KMS-11 (cell line): Measurements from ENCODE around the gene SIK2.

Experiments used
- H2AFZ ChIP-seq: fragments of 200-600 bp; sonication (generic); 2 replicates; pipeline ENCODE4 v1.6.1; 2016; ENCODE audit warnings: antibody characterized with exemption, mixed run types, low read depth
- H3K27ac ChIP-seq: fragments of 200-600 bp; sonication (generic); 2 replicates; pipeline ENCODE4 v1.6.1; 2016; ENCODE audit warnings: mild to moderate bottlenecking, mixed run types
- H3K27me3 ChIP-seq: fragments of 200-600 bp; sonication (generic); 2 replicates; pipeline ENCODE4 v1.6.1; 2017; ENCODE audit warnings: mild to moderate bottlenecking, low read depth, mixed run types, moderate library complexity; ENCODE audit not compliant: insufficient read depth
- H3K36me3 ChIP-seq: fragments of 200-600 bp; sonication (generic); 2 replicates; pipeline ENCODE4 v1.6.1; 2017; ENCODE audit warnings: mild to moderate bottlenecking, mixed run types; ENCODE audit not compliant: insufficient read depth
- H3K4me1 ChIP-seq: fragments of 200-600 bp; sonication (generic); 2 replicates; pipeline ENCODE4 v1.6.1; 2016; ENCODE audit warnings: mild to moderate bottlenecking, low read depth, mixed run types; ENCODE audit not compliant: poor library complexity, severe bottlenecking
- H3K4me2 ChIP-seq: fragments of 200-600 bp; sonication (generic); 2 replicates; pipeline ENCODE4 v1.7.0; 2016; ENCODE audit warnings: mild to moderate bottlenecking, mixed run types
- H3K4me3 ChIP-seq: fragments of 200-600 bp; sonication (generic); IDR thresholded peaks from 2 replicates; pipeline ENCODE4 v1.6.1; 2017; ENCODE audit warnings: low read depth, low read length, mixed read lengths; ENCODE audit not compliant: insufficient read depth
- H3K79me2 ChIP-seq: fragments of 200-600 bp; sonication (generic); 2 replicates; pipeline ENCODE4 v1.6.1; 2016; ENCODE audit warnings: low read depth, mixed run types; ENCODE audit not compliant: insufficient read depth
- H3K9ac ChIP-seq: fragments of 200-600 bp; sonication (generic); 2 replicates; pipeline ENCODE4 v1.6.1; 2016; ENCODE audit warnings: mild to moderate bottlenecking, mixed run types
- H4K20me1 ChIP-seq: fragments of 200-600 bp; sonication (generic); 2 replicates; pipeline ENCODE4 v1.6.1; 2016; ENCODE audit warnings: mild to moderate bottlenecking, mixed run types; ENCODE audit not compliant: insufficient read depth
- TF ChIP-seq, protein P1 (sequence below): fragments of 200-600 bp; sonication (generic); conservative IDR thresholded peaks from 2 replicates; pipeline ENCODE4 v1.6.1; 2017; ENCODE audit warnings: low read depth, mild to moderate bottlenecking, antibody characterized with exemption, low read length, moderate library complexity, mixed read lengths

SIK2 gene

DNA sequence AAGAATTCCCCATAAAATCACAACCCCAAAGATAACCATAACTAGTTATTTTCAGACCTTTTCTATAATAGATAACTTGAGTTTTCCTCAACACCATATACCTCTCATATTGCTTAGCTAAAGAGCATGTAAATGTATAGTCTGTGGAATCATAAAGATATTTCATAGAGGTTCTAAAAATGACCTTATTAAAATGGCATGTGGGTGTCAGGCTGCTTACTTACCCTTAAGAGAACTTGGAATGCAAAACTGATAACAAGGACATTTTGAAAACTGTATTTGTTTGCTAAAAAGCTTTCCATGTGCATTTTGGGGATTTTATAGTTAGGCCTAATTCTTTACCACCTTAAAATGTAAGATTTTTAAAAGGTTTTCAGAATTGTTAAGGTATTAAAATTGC is 4.7 kb downstream of the SIK2 start:
- Histone ChIP-seq H3K27ac (no peak overlapping the region), H2AFZ (no peak overlapping the region), H3K9ac (no peak overlapping the region), H3K27me3 (no peaks in the 10 kb centered on the region), H4K20me1 (0 out of 2 replicates have a peak, but pooled peaks cover 2% of the 10 kb centered on the region), H3K79me2 (peaks cover 43% of the 10 kb centered on the region; the same call in 1 of the 2 replicates), H3K36me3 (no peaks in the 10 kb centered on the region), H3K4me3 (no peak overlapping the region), H3K4me2 (no peak overlapping the region), H3K4me1 (peaks cover 19% of the 10 kb centered on the region)
- TF ChIP-seq, protein P1, sequence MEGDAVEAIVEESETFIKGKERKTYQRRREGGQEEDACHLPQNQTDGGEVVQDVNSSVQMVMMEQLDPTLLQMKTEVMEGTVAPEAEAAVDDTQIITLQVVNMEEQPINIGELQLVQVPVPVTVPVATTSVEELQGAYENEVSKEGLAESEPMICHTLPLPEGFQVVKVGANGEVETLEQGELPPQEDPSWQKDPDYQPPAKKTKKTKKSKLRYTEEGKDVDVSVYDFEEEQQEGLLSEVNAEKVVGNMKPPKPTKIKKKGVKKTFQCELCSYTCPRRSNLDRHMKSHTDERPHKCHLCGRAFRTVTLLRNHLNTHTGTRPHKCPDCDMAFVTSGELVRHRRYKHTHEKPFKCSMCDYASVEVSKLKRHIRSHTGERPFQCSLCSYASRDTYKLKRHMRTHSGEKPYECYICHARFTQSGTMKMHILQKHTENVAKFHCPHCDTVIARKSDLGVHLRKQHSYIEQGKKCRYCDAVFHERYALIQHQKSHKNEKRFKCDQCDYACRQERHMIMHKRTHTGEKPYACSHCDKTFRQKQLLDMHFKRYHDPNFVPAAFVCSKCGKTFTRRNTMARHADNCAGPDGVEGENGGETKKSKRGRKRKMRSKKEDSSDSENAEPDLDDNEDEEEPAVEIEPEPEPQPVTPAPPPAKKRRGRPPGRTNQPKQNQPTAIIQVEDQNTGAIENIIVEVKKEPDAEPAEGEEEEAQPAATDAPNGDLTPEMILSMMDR = no peak

DNA sequence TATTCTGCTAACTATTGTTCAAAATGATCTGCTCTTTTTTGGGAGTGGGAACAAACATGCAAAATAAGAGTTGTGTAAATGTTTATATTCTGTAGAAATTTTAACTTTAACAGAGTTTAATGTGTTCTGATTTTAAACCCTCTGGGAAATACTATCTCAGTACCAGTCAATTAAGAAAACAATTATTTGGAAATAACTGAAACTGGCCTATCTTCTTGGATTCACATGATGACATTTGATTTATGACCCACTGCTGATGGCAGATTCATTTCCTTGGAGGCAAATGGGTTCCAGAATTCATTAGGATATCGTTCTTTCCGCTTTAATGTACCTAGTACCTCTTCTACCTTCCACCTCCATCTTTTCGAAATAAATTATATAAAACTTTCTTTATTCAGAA is 5.5 kb downstream of the SIK2 start:
- no peak overlapping the region for H3K27ac ChIP-seq
- no peaks in the 10 kb centered on the region for H3K27me3 ChIP-seq
- H3K4me2 ChIP-seq = no peak overlapping the region
- TF ChIP-seq, protein P1 = no peak
- peaks cover 46% of the 10 kb centered on the region; the same call in 1 of the 2 replicates for H3K79me2 ChIP-seq
- no peak overlapping the region for H3K9ac ChIP-seq
- no peak overlapping the region for H3K4me3 ChIP-seq
- H3K36me3 ChIP-seq = no peaks in the 10 kb centered on the region
- H2AFZ ChIP-seq = no peak overlapping the region
- 0 out of 2 replicates have a peak, but pooled peaks cover 2% of the 10 kb centered on the region for H4K20me1 ChIP-seq
- H3K4me1 ChIP-seq = peaks cover 21% of the 10 kb centered on the region

DNA sequence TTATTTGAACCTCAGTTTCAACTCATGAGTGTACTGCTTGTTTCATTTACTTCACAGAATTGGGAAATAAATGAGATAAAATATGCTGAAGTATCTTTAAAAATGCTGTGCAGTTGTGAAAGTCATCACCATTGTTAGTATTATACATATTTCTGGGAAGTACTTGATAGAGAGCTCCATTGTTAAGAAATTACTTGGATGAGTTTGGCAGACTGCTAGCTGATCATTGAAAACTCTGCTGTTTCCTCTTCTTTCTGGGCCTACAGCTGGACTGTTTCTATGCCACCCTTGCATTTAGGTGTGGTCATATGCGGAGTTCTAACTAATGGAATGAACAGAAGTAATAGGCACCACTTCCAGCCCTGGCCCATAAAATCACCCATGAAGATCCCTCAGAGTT is 10.0 kb downstream of the SIK2 start:
- H3K27me3 ChIP-seq = no peaks in the 10 kb centered on the region
- H3K4me2 ChIP-seq = peak overlapping the region; percentile 30; the same call in 1 of the 2 replicates
- H4K20me1 ChIP-seq = no peaks in the 10 kb centered on the region
- no peak overlapping the region for H3K9ac ChIP-seq
- no peaks in the 10 kb centered on the region for H3K36me3 ChIP-seq
- no peak overlapping the region for H2AFZ ChIP-seq
- no peak overlapping the region for H3K4me3 ChIP-seq
- TF ChIP-seq, protein P1 = no peak
- no peak overlapping the region for H3K27ac ChIP-seq
- peaks cover 8% of the 10 kb centered on the region; the same call in 1 of the 2 replicates for H3K79me2 ChIP-seq
- H3K4me1 ChIP-seq = peaks cover 11% of the 10 kb centered on the region

DNA sequence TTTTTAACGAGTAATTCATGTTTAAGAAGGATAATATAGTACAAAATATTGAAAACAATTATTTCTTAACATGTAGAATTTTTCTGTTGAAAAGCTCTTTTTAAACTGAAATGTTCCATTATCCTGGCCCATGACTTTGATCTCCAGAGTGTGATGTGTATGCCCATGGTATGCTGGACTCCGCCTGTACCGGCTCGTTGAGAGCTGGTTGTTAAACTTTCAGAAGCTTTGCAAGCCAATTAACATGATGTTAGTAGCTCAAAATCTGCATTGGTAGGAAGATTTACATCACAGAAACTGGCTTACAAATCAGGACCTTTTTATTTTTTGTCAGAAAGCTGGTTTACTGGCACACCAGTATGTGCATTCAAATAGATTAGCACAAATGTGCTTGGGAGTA is 15.0 kb downstream of the SIK2 start:
- TF ChIP-seq, protein P1 = no peak

More for the DNA sequence above, 15.0 kb downstream of the SIK2 start:
- H3K79me2 ChIP-seq = 0 out of 2 replicates have a peak, but pooled peaks cover 2% of the 10 kb centered on the region
- no peaks in the 10 kb centered on the region for H3K4me1 ChIP-seq
- H3K36me3 ChIP-seq = no peaks in the 10 kb centered on the region
- H3K27ac ChIP-seq = no peak overlapping the region
- no peaks in the 10 kb centered on the region for H4K20me1 ChIP-seq
- H2AFZ ChIP-seq = no peak overlapping the region
- no peaks in the 10 kb centered on the region for H3K27me3 ChIP-seq
- no peak overlapping the region for H3K9ac ChIP-seq
- no peak overlapping the region for H3K4me3 ChIP-seq
- no peak overlapping the region for H3K4me2 ChIP-seq
